K562 (cell line): ENCODE measurements around the gene ARMH4. TPM values are rescaled to one million over a fixed set of nuclear protein-coding genes. Genes with fewer than 3 reads are reported as not detected.
A peak's percentile ranks its signal among the peaks of the same experiment; 100 is the strongest.

Source experiments
- ATAC-seq: fragments of 200-7000 bp; cut with Tn5 transposase; 3 replicates; pipeline ENCODE4 v1.9.1; 2020; ENCODE audit warnings: moderate library complexity
- BruUV-seq: library from RNA; stranded (reverse); fragments of 400-500 nt; replicated peaks from 2 replicates; lab custom pipeline; 2021; lab: Mats Ljungman, UMichigan
- CTCF ChIA-PET: fragments of 300-600 bp; formaldehyde crosslinking; extraction: SDS; loops from one replicate; lab custom pipeline; 2021; ENCODE audit warnings: low intra/inter-chr PET ratio; lab: Yijun Ruan, JAX
- POLR2A ChIA-PET: fragments of 300-600, 350-650 bp; sonication (Branson Sonifier 250); formaldehyde crosslinking; extraction: SDS; loops from one replicate; lab custom pipeline; 2021; ENCODE audit warnings: antibody characterized with exemption, inconsistent platforms; lab: Yijun Ruan, JAX
- DNase-seq, 4 experiments: peaks; one replicate each; pipeline versions ENCODE4 v3.0.0 to v3.0.0-alpha.2; 2011 to 2018; ENCODE audit warnings: low spot score in 3 of 4, mixed read lengths in 3 of 4; ENCODE audit errors: extremely low read depth in 1 of 4
- FAIRE-seq: peaks from 2 replicates; lab custom pipeline; 2011; peaks lifted over from hg19 to GRCh38; lab: Jason Lieb, UNC
- H2AFZ ChIP-seq: 2 replicates; pipeline ENCODE4 v1.6.0; 2011; ENCODE audit warnings: low read depth, low read length, control low read depth, inconsistent platforms
- H3K27ac ChIP-seq: fragments of 200-600 bp; 3 replicates; pipeline ENCODE4 v1.8.0; 2011; ENCODE audit warnings: low read depth, mild to moderate bottlenecking, control low read depth, inconsistent platforms, low read length, moderate library complexity, mixed read lengths; ENCODE audit errors: extremely low read depth
- H3K27me3 ChIP-seq, 2 experiments: fragments of 300-600 bp in 1 of 2; 2 replicates in 1 of 2; 3 replicates in 1 of 2; pipeline versions ENCODE4 v1.6.0 to v1.8.0; 2011; ENCODE audit warnings: inconsistent platforms in 2 of 2, low read length in 2 of 2, mild to moderate bottlenecking in 1 of 2, mixed read lengths in 1 of 2, moderate library complexity in 1 of 2; ENCODE audit not compliant: control insufficient read depth in 2 of 2, insufficient read depth in 2 of 2
- H3K36me3 ChIP-seq: fragments of 300-600 bp; 3 replicates; pipeline ENCODE4 v1.8.0; 2011; ENCODE audit warnings: mild to moderate bottlenecking, low read length, inconsistent platforms; ENCODE audit not compliant: control insufficient read depth, insufficient read depth
- H3K4me1 ChIP-seq, 2 experiments: fragments of 200-600 bp in 1 of 2; replicated peaks in 1 of 2; 2 replicates in 1 of 2; 3 replicates in 1 of 2; pipeline versions ENCODE4 v1.5.1 to v1.8.0; 2011; ENCODE audit warnings: inconsistent platforms in 2 of 2, low read length in 2 of 2, mild to moderate bottlenecking in 1 of 2, mixed read lengths in 1 of 2, moderate library complexity in 1 of 2; ENCODE audit not compliant: control insufficient read depth in 2 of 2, insufficient read depth in 2 of 2
- H3K4me2 ChIP-seq: 2 replicates; pipeline ENCODE4 v1.6.1; 2011; ENCODE audit warnings: low read length, control low read depth, inconsistent platforms, mixed read lengths; ENCODE audit not compliant: insufficient read depth
- H3K4me3 ChIP-seq: fragments of 200-600 bp; sonication (generic), shearing (Covaris generic); 2 replicates; pipeline ENCODE4 v1.5.1; 2016; ENCODE audit warnings: control low read depth, inconsistent platforms
- H3K79me2 ChIP-seq: fragments of 200-600 bp; 3 replicates; pipeline ENCODE4 v1.8.0; 2011; ENCODE audit warnings: low read length, inconsistent platforms; ENCODE audit not compliant: control insufficient read depth, insufficient read depth
- H3K9ac ChIP-seq, 2 experiments: 2 replicates each; pipeline versions ENCODE4 v1.6.0 to v1.6.1; 2011; ENCODE audit warnings: low read depth in 2 of 2, low read length in 2 of 2, control low read depth in 1 of 2, inconsistent platforms in 1 of 2, mild to moderate bottlenecking in 1 of 2, mixed read lengths in 1 of 2; ENCODE audit not compliant: insufficient read depth in 1 of 2
- H3K9me1 ChIP-seq: one replicate; pipeline ENCODE4 v1.6.0; 2011; ENCODE audit warnings: inconsistent platforms, mild to moderate bottlenecking, low read length, moderate library complexity; ENCODE audit not compliant: control insufficient read depth, insufficient read depth
- H3K9me3 ChIP-seq: replicated peaks from 2 replicates; pipeline ENCODE4 v1.5.1; 2011; ENCODE audit warnings: low read depth, low read length, inconsistent platforms; ENCODE audit not compliant: control insufficient read depth, insufficient read depth
- H4K20me1 ChIP-seq: replicated peaks from 2 replicates; pipeline ENCODE4 v1.6.1; 2011; ENCODE audit warnings: low read length, inconsistent platforms, mixed read lengths; ENCODE audit not compliant: control insufficient read depth, insufficient read depth
- CHD7 ChIP-seq: fragments of 200-600 bp; sonication (generic); IDR thresholded peaks from one replicate; pipeline ENCODE4 v1.6.1; 2012; ENCODE audit warnings: mild to moderate bottlenecking, low read depth, low read length, inconsistent platforms
- ZNF224 ChIP-seq: sonication (generic); formaldehyde crosslinking; IDR thresholded peaks from 2 replicates; pipeline ENCODE4 v1.8.0; 2022; ENCODE audit warnings: mild to moderate bottlenecking, missing genetic modification reagents
- ZNF644 ChIP-seq: fragments of 200-800 bp; sonication (Bioruptor generic); IDR thresholded peaks from 2 replicates; pipeline ENCODE4 v1.6.1; 2016; ENCODE audit warnings: low read depth, missing genetic modification characterization, missing compliant biosample characterization
- WGBS: fragments of 100-300 bp; shearing (Covaris generic); methylation state at CpG from one replicate; pipeline ENCODE4 v1.1.6; 2016; ENCODE audit warnings: low coverage, mixed read lengths; ENCODE audit not compliant: insufficient coverage; ENCODE audit errors: missing lambda C conversion rate; 5-methylcytosine and 5-hydroxymethylcytosine counted together
- in situ Hi-C: fragments of 300-500 bp; cut with MboI; formaldehyde crosslinking; loops from 4 replicates; pipeline ENCODE4 v1.15.0; 2018; ENCODE audit warnings: inconsistent platforms, mixed read lengths
- intact Hi-C: fragments of 100-400 bp; cut with micrococcal nuclease; formaldehyde crosslinking; loops from 2 replicates; pipeline ENCODE4 v1.14.2; 2022
- polyA plus RNA-seq, 8 experiments: library from polyadenylated mRNA; depleted of rRNA in 4 of 8; stranded (reverse) in 5 of 8; unstranded in 3 of 8; fragments of >200 nt; fragmentation: Nextera tagmentation in 2 of 8; fragmentation: Illumina TruSeq in 1 of 8; extraction: Ambion mirVana in 2 of 8; extraction: Trizol in 1 of 8; gene quantifications; 2 replicates each; pipeline versions ENCODE4 v1.2.1 to v1.2.3, GENCODE V29; 2011 to 2014; ENCODE audit warnings: inconsistent platforms in 1 of 8, missing spikeins in 1 of 8
- total RNA-seq, 7 experiments: library from RNA; depleted of rRNA in 6 of 7; stranded (reverse); fragments of >200 nt in 6 of 7; fragmentation: Illumina TruSeq in 2 of 7; extraction: Trizol in 2 of 7; gene quantifications; 2 replicates each; pipeline versions ENCODE4 v1.2.1 to v1.2.3, GENCODE V29; 2011 to 2021; ENCODE audit warnings: low replicate concordance in 1 of 7

Gene ARMH4
- total and polyA plus RNA-seq, 9 of the 15 experiments (the other 6 are each of a cell fraction or from before 2014, with no cell fraction given) = 0.06 to 0.98 (median 0.07) TPM; not detected in 2

DNA sequence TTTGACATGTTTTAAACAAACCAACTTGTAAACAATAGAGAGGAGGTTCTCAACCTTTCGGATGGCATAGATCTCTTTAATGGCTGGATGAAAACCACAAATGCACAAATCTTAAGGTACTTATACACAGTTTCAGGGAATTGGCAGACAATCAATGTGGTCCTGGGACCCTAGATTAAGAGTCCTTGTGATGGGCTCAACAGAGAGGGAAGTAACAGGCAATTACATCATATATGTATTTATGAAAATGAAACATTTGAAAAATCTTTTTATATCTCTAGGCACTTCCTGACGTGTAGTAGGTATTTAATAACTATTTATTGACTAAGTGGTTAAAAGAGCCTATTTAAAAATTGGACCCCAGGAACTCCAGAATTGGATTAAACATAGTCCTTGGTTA lies 48.8 kb upstream of the ARMH4 start:
- Histone ChIP-seq H3K4me2 (peak overlapping the region; percentile 84), H3K9me3 (no peaks in the 10 kb centered on the region), H3K4me3 (peak overlapping the region; percentile 69), H2AFZ (no peak overlapping the region), H3K27me3 (no peaks in the 10 kb centered on the region), H3K27ac (peak overlapping the region; percentile 27; the same call in 2 of the 3 replicates), H4K20me1 (no peaks in the 10 kb centered on the region), H3K9ac (peak overlapping the region in 1 of 2 experiments; percentile 78; a peak in 2 of 4 replicates), H3K36me3 (peaks cover 6% of the 10 kb centered on the region; the same call in 1 of the 3 replicates), H3K9me1 (no peaks in the 10 kb centered on the region), H3K79me2 (peaks cover 22% of the 10 kb centered on the region), H3K4me1 (peaks cover 0 to 10% of the 10 kb centered on the region in 2 experiments; a peak in 3 of 5 replicates)
- in situ Hi-C loops = no loop called here
- ATAC-seq (no peak), FAIRE-seq (no peak), DNase-seq (no peak)
- BruUV-seq = TSS peak; percentile 81
- 0% methylated on average over 2 of the region's 2 CpGs for WGBS
- intact Hi-C loops = loop anchor here (2.0 to 5.0 kb wide), 2 partner anchors 44 to 96 kb away; partner anchors contain the start of genes ARID4A and PSMA3
- TF ChIP-seq ZNF644 (tag) (no peak), ZNF224 (CRISPR knock-in tag) (no peak), CHD7 (no peak)
- ChIA-PET POLR2A (no interaction called here), CTCF (no interaction called here)
